GM11168 (cell line): ENCODE results near the gene PTCHD1.

ENCODE experiments used
- in situ Hi-C: fragments of 300-500 bp; cut with MboI; formaldehyde crosslinking; loops from one replicate; pipeline ENCODE4 v1.12.0; 2022; ENCODE audit warnings: low sequenced_read_pairs; ENCODE audit not compliant: unreplicated experiment

Gene PTCHD1

DNA sequence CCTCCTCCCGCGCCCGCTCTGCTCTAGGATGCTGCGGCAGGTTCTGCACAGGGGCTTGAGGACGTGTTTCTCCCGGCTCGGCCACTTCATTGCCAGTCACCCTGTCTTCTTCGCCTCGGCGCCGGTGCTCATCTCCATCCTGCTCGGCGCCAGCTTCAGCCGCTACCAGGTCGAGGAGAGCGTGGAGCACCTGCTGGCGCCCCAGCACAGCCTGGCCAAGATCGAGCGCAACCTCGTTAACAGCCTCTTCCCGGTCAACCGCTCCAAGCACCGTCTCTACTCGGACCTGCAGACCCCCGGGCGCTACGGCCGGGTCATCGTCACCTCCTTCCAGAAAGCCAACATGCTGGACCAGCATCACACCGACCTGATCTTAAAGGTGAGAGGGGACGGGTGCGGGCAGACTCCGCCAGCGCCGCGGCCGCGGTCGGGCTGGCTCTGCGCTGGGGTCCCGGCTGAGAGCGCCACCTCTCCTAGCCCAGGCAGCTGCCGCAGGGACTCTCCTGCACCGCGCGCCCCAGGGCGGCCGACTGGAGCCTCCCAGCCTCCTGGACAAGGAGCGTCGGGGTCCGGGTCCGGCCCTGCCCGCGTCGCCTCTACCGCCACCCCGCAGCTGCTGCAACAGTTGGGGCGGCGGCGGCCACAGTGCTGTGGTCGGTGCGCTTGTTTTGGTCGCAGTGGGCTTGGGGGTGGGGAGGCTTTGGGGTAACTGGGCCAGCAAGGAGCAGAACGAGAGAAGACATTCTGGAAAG, at the start of gene PTCHD1:
Gene PTCHD1 (plus strand): TSS at position 2 of the 752 bp plus-strand sequence. CDS start 27 bp downstream, at position 29.
- in situ Hi-C loops, result no loop called here

DNA sequence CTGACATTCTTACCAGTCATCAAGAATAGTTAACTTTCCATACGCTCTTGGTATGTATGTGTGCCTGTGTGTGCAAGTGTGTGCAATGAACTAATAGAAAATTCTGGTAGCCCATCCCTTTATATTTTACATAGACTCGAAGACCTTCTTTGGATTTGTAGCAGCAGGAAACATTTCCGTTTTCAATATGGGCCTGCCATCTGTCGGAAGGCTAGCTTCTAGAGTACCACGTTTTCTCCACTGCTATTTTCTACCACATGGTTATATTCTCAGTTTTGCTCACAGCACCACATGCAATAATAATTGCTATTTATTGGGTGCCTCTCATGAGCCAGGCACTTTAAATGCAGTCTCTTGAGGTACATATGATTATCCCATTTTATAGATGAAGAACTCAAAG, 47.9 kb upstream of the PTCHD1 start:
- in situ Hi-C loops, result no loop called here

DNA sequence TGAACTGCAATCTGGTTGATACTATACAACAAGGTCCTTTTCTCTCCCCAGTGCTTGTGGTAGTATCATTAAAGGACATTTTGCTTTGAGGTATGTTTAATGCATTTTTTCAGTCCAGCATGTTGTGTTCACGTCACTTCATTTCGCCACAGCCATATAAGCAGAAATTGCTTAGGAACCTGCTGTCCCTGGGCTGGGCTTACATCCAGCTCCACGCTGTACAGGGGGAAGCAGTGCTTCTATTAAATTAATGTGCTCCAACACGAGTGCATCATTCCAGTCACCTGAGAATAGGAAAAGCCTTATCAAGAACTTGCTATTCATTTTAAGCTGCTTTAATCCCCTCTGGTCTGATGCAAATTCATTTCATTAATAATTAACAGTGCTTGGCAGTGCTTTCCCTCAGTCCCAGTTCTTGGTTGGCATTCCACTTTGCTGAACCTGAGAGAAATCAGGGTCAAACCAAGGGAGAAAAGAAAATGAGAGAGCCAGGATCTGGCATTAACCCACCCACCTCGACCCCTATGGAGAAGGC, 47.4 kb upstream of the PTCHD1 start:
- in situ Hi-C loops, result no loop called here

DNA sequence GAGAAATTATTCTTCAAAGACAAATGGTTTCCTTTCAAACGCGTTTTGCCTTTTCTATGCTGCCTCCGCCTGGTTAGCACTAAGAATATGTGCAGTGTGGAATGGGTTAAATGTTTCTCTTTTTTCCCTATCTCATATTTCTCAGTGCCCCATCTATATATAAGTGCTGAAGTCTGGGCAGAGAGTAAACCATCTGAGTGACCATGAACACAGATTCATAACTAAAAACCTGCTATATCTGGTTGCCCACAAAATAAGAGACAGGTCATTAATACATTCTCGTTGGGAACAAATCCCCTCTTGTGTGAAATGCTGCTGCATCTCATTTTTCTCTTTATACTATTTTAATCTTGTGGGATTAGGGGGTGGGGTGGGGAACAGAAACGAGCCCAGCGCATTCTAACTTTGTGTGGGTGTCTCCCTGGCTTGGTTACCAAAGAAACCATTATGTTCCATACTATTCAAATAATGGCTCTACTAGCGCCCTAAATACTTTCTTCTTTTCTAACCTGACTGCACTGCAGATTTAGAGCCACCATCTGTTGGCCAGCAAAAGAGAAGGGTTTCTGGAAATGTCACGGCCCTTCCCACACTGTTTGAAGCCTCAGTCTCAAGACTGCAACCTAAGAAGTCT, 42.2 kb upstream of the PTCHD1 start:
- in situ Hi-C loops, result no loop called here

DNA sequence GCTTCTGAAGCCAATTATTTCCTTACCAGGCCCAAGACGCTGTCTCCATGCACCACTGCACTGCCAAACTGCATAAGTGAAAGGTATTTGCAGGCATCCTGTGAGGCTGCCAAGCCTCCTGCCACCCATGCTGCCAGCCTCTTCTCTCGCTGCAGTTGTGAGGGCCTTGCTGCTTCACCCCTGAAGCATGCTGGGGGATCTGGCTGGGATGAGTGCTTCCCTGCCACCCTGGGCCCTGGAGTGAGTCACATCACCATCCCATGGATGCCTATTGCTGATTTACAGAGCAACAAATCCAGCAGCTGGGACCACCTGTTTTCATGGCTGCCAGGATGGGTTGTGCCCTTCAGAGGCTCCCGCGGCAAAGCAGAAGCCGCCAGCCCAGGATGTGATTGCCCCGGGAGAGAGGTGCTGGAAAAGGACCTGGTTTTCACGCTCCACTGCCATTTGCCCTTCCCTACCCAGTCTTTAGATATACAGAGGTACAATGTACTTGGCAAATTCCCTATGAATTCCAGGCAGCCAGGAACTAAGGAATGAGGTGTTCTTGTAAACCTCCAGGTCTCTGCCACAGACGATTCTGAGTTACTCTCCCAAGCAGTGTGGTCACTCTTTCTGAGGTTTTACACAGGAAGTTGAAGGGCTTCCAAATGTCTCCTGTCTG, 41.5 kb upstream of the PTCHD1 start:
- in situ Hi-C loops, result no loop called here

DNA sequence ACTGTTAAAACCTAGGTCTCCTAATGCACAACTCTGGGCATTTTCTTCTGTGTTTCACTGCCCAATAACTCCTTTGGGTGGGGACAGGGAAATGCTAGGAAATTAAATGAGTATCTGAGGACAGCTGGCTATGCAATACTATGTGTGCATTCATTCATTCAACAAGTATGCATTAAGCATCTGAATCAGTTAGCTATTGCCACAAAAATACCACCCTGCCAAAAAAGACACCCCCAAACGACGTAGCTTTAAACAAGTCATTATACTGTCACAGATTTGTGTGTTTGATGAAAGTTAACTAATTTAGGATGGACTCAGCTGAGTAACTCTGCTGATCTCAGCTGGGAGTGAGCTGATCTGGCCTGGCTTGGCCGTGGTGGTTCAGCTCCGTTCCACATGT, 29.8 kb upstream of the PTCHD1 start:
- in situ Hi-C loops, result no loop called here

DNA sequence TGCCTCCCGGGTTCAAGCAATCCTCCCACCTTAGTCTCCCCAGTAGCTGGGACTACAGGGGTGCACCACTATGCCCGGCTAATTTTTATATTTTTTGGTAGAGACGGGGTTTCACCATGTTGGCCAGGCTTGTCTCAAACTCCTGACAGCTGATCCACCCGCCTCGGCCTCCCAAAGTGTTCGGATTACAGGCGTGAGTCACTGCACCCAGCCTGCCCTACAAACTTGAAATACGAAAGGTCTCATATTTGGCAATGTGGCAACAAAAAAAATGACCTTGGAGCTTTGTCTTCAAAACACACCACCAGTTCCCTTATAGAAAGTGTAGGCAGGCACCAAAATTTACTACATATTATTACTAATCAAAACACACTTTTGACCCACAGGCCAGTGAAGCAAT, 22.9 kb upstream of the PTCHD1 start:
- in situ Hi-C loops, result no loop called here

DNA sequence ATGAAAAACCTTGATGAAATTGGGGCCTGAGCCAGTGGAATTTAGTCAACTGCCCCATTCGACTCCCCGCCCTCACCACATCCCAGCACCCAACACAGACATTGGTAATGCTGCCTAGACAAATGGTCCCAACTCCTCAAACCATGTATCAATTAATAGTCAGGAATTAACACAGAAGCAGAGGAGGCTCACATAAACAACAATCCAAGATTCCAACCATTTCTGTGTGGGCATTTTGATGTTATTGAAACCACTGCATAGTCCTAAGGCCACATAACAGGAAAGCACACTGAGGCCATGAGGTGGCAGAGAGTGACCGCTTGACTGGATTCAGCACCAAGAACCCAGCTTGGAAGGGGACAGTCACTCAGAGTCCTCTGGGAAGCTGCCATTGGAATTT, 22.5 kb upstream of the PTCHD1 start:
- in situ Hi-C loops, result no loop called here

DNA sequence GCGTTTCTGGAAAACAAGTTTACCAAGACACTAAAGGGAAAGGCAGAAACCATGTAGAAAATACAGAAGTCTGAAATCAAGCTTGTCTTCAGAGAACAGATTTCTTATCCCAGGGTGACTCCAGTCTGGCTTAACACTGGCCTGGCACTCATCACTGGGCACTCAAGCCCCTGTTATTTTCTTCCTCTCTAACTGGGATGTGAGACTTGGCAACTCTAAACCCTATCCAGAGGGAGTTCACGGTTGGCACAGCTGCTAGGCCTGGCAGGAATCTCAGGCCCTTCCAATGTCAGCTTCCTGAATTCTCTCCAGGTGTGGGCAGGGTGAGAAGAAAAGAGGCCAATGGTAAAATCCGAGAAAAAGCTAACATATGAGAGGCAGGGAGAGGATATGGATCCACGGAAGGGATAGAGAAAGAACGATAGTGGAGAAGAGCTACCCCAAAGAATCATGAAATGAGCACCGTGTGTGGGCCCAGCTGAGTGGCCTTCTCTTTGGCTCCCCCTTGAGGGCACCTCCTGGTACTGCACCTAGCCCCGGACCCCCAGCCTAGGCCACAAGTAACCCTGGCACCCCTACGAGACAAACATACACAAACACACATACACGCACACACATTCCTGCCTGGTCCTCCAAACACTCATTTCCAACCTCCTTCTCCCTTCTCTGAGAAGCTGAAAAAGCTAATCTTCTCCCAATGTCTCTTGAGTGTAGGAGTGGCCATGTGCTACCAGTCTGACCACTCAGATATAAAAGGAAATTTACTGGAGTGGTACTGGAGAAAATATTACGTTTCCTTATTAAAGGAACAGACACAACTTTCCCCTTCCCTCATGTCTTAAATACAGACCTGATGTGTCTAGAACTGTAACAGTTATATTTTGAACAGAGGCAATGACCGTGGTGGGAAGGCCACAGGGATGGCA, 16.6 kb upstream of the PTCHD1 start:
- in situ Hi-C loops, result no loop called here

DNA sequence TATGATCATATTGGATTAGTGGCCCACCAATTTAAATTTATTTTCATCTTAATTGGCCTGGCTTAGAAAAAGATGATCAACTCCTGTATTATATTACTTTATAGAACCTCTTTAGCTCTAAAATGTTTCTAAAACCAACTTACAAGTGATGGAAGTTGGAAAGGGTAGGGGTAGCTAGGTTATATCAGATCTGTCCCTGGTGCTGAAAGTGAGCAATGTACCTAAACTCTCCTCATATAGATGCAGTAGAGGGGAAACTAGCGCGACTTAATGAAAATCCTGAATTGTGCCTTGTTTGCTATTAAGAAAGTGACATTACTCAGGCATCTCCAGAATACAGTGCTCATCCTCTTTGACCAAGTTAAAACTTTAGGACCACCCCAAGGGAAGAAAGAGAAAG, 7.5 kb upstream of the PTCHD1 start:
- in situ Hi-C loops, result no loop called here

DNA sequence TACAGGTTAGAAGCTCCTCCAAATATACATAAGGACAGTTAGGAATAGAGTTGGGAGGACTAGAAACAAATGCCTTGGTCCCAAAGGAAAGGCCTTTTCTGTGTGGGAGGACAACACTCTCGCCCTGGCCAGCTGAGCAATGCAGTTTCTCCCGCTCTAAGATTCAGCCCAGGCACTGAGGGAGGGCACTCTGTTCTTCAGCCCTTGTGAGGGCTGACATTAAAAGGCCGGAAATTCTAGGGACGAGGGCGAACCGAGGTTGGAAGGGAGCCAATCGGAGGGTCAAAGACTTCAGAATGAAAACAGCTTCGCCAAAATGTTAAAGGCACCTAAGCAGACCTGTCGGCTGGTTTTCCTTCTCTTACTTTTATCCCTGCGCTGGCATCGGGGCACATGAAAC, 2.9 kb upstream of the PTCHD1 start:
- in situ Hi-C loops, result no loop called here

DNA sequence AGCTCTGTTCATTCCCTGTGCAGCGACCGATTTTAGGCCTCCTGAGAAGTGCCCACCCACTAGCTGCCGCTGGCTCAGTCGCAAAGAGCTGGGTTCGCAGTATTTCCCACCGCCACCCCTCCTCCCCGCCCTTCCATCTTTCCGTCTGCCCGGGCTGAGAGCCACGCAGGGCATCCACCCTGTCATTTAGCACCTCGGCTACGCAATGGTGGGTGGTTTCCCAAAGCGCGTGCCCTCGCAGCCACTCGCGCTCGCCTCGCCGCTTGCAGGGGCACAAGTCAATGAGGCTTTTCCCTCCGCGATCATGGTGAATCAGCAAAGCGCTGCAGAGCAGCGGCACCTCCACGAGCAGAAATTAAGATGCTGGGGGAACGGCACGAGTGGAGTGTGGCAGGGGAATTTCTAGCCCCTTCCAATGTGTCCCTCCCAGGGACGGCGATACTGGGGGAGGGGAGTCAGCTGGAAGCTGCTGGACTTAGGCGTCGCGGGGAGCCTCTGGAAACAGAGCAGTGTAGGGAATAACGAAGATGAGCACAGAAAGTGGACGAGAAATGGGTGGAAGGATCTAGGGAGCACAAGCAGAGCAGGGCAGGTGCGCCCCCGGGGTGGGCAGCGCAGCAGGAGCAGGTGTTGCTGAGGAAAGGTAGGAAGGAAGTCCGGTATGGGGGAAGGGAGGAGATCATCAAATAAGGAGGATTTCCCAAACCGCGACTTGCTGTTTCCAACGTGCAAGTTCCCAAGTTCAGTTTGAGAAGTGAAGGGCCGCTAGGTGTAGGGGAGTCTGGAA, 2.4 kb upstream of the PTCHD1 start:
- in situ Hi-C loops, result no loop called here

DNA sequence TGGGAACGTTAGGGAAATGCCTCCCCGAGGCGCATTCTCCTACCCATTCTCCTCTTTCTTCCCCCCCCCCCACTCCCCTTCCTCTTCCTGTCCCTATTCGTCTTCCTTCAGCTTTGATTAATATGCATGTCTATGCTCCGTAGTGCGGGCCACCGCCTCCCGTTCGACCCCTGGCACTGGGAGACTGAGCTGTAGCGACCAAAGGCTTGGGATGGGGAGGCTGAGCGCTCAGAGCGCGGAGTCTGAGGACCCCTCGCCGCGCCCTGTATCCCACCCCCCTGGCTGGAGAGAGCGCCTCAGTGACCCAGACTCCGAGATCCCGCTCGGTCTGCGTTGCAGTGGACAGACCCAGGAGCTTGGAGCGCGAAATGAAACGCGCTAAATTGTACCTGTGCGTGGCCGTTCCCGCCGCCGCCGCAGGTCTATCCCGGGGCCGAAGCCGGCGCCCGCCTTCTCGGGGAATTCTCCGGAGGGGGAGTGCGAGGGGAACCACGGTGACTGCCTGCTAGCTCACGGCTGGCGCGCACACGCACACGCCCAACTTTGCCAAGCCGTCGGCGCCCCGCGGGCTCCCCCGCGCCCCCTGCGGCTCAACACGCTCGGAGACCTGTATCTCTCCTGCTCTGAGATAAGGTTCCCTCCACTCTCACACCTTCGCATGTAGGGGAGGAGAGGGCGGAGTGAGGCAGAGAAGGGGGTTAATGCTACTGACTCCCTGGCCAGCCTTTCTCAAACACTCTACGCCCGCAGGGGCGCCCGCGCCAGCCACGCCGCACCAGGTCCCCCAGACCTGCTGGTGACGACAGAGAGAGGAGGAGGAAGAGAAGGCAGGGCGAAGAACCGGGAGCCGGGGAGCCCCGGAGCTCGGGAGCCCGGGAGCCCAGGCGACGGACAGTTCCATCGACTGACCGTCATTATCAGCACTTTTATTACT, 1.5 kb upstream of the PTCHD1 start:
- in situ Hi-C loops, result no loop called here

DNA sequence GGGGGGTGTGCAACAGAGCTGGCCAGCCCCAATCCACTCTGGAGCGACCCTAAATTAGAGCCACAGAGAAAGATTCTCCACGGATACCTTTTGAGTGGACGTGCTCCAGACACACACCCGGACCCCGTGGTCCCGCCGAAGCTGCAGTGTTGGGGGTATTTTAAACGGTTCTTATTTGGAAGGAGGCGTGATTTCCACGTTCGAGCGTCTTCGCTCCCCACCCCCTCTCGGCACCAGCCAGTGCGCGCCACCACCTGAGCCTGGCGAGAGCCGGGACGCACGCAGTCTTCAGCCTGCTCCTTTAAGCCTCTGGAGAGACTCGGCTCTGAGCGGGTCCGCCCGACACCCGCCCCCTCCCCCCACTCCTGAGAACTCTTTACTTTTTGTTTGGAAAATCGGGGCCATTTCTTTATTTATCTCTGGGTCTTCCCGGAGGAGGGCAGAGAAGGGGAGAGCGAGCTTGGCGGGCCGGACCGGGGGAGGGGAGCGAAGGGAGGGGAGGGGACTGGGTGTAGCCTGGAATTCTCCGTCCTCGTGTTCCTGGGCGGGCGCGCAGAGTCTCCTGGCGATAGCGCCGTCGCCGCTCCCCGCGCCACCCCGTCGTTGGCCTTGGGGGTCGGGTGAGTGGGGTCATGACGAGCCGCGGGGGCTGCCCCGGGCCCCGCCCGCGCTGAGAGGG, 668 bp upstream of the PTCHD1 start:
- in situ Hi-C loops, result no loop called here

DNA sequence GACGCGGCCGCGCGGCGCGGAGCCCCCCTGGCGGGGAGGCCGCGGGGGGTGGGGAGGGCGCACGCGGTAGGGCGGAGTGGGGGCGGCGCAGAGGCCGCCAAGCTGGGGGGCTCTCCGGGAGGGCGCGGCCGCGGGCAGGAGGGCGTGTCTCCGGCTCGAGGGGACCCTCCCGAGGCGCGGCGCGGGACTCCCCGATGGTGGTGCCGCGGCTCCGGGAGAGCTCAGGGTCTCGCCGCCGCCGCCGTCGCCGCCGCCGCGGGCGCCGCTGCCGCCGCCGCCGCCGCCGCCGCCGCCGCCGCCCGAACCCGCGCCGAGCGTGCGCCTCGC, 165 bp upstream of the PTCHD1 start:
- in situ Hi-C loops, result no loop called here

DNA sequence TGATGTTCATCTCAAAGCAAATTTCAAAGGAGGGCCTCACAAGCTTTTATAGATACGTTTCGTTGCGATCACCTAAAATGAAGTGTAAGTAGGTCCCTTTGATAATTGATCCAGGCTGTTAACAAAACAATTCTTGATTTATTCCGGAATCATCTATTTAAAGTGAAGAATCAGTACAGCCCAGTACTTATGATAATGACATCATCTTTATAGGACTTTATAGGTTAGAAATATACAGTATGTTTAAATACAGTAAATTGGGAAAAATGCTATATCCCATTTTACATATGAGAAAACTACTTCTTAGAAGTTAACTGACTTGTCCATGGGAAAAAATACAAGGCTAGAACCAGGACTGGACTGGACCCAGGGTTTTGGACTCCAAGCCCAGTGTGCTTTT, 3.7 kb downstream of the PTCHD1 start:
- in situ Hi-C loops, result no loop called here

DNA sequence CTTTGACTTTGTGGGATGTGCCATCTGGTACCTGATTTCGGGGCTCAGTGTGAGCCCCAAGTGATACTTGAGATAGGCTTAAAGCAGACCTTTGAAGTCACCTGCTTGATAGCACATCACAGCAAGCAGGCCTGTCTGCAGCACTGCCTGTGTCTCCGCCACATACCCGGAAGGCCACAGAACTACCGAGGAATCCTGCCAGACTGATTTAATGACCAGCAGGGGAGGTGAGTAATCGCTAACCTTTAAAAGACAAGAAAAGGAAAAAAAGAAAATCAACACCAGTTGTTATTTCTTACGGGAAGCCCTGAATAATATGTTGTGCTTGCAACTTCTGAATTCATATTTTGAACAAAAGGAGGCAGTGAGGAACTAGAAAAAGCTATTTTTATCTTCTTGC, 6.8 kb downstream of the PTCHD1 start:
- in situ Hi-C loops, result no loop called here
